Measurements from ENCODE around the gene SPO11. TPM values are rescaled to one million over a fixed set of nuclear protein-coding genes. Genes with fewer than 3 reads are reported as not detected.

The SPO11 gene
- total RNA-seq, 1 experiment from 2014 or later = not detected

- BruUV-seq (replicated peaks) = no TSS peak
- Histone ChIP-seq H3K9ac (ENCODE audit: low read length) (no peak overlapping the region), H3K36me3 (ENCODE audit: low read depth, low read length) (no peaks in the 10 kb centered on the region), H3K27ac (ENCODE audit: low read length) (no peak overlapping the region), H2AFZ (ENCODE audit: low read length) (no peak overlapping the region), H3K79me2 (ENCODE audit: low read length) (no peaks in the 10 kb centered on the region), H3K27me3 (ENCODE audit: low read length) (peaks cover 50% of the 10 kb centered on the region), H3K9me3 (ENCODE audit: low read length) (no peaks in the 10 kb centered on the region), H3K4me2 (ENCODE audit: low read length) (no peak overlapping the region), H3K4me1 (ENCODE audit: insufficient read depth, low read length) (peaks cover 15% of the 10 kb centered on the region), H3F3A (ENCODE audit: low read length, unreplicated experiment) (no peaks in the 10 kb centered on the region), H3K9me2 (replicated peaks; ENCODE audit: low read length) (no peaks in the 10 kb centered on the region), H4K20me1 (ENCODE audit: low read length) (no peaks in the 10 kb centered on the region), H3K4me3 (ENCODE audit: low read length) (no peak overlapping the region)
- POLR2A ChIA-PET (ENCODE audit: unreplicated experiment) = no interaction called here
- DNase-seq = no peak
- TF ChIP-seq, protein P1, sequence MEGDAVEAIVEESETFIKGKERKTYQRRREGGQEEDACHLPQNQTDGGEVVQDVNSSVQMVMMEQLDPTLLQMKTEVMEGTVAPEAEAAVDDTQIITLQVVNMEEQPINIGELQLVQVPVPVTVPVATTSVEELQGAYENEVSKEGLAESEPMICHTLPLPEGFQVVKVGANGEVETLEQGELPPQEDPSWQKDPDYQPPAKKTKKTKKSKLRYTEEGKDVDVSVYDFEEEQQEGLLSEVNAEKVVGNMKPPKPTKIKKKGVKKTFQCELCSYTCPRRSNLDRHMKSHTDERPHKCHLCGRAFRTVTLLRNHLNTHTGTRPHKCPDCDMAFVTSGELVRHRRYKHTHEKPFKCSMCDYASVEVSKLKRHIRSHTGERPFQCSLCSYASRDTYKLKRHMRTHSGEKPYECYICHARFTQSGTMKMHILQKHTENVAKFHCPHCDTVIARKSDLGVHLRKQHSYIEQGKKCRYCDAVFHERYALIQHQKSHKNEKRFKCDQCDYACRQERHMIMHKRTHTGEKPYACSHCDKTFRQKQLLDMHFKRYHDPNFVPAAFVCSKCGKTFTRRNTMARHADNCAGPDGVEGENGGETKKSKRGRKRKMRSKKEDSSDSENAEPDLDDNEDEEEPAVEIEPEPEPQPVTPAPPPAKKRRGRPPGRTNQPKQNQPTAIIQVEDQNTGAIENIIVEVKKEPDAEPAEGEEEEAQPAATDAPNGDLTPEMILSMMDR (conservative IDR thresholded peaks at IDR 0.05; ENCODE audit: low read depth, low read length) = no peak
- TF ChIP-seq EZH2 (IDR thresholded peaks at IDR 0.05; ENCODE audit: low read length, unreplicated experiment) = peak; percentile 41
- intact Hi-C loops (cut with micrococcal nuclease) = no loop called here
- CTCF ChIA-PET = no interaction called here
- ATAC-seq = no peak
Measured at GRCh38 chr20:57330998-57331397, 1.4 kb downstream of the SPO11 start.

GRCh38 chr20:57332105-57333089 lies 2.8 kb downstream of the SPO11 start:
- H3K4me2 ChIP-seq (ENCODE audit: low read length) = no peak overlapping the region
- no peaks in the 10 kb centered on the region for H4K20me1 ChIP-seq (ENCODE audit: low read length)
- DNase-seq (peak; percentile 66), ATAC-seq (peak; percentile 42)
- no peak overlapping the region for H2AFZ ChIP-seq (ENCODE audit: low read length)
- no peaks in the 10 kb centered on the region for H3K9me2 ChIP-seq (replicated peaks; ENCODE audit: low read length)
- ChIA-PET POLR2A (ENCODE audit: unreplicated experiment) (interaction anchor here (0.6 kb wide), 2 partner anchors 11 to 176 kb away, joined by 3 to 4 read pairs; no protein-coding TSS in a partner anchor), CTCF (interaction anchor here (0.5 to 1.1 kb wide), 7 partner anchors 72 to 245 kb away, joined by 3 to 12 read pairs (median 3); no protein-coding TSS in a partner anchor)
- no TSS peak for BruUV-seq (replicated peaks)
- TF ChIP-seq EZH2 (IDR thresholded peaks at IDR 0.05; ENCODE audit: low read length, unreplicated experiment) (no peak), EZH2phosphoT487 (IDR thresholded peaks at IDR 0.05; ENCODE audit: borderline replicate concordance, low read length) (no peak)
- TF ChIP-seq, protein P1 (conservative IDR thresholded peaks at IDR 0.05; ENCODE audit: low read depth, low read length) = peak; percentile 86
- intact Hi-C loops (cut with micrococcal nuclease) = loop anchor here (1.0 kb wide), 1 partner anchor 240 kb away; no protein-coding TSS in a partner anchor
- H3F3A ChIP-seq (ENCODE audit: low read length, unreplicated experiment) = no peaks in the 10 kb centered on the region
- peaks cover under 1% of the 10 kb centered on the region; the same call in 1 of the 2 replicates for H3K4me1 ChIP-seq (ENCODE audit: insufficient read depth, low read length)
- H3K79me2 ChIP-seq (ENCODE audit: low read length) = no peaks in the 10 kb centered on the region
- H3K27ac ChIP-seq (ENCODE audit: low read length) = no peak overlapping the region
- no peaks in the 10 kb centered on the region for H3K9me3 ChIP-seq (ENCODE audit: low read length)
- H3K4me3 ChIP-seq (ENCODE audit: low read length) = no peak overlapping the region
- H3K36me3 ChIP-seq (ENCODE audit: low read depth, low read length) = no peaks in the 10 kb centered on the region
- H3K27me3 ChIP-seq (ENCODE audit: low read length) = peaks cover 62% of the 10 kb centered on the region
- H3K9ac ChIP-seq (ENCODE audit: low read length) = no peak overlapping the region

Measured in PC-3 (cell line).